RWPE1 (cell line): Measurements from ENCODE around the gene CYB5A.

Experiments
- CTCF ChIA-PET: fragments of 350-600 bp; sonication (Branson Sonifier 250); formaldehyde crosslinking; extraction: SDS; loops from one replicate; lab custom pipeline; 2021; lab: Yijun Ruan, JAX
- POLR2A ChIA-PET: fragments of 400-600 bp; formaldehyde crosslinking; extraction: SDS; loops from one replicate; lab custom pipeline; 2020; ENCODE audit warnings: antibody characterized with exemption; ENCODE audit not compliant: low non-redundant PET; lab: Yijun Ruan, JAX
- DNase-seq: peaks from one replicate; pipeline ENCODE4 v3.0.0; 2012; ENCODE audit warnings: low spot score
- H3K27ac ChIP-seq: fragments of 450-650 bp; 2 replicates; pipeline ENCODE4 v1.5.1; 2017
- CTCF ChIP-seq: fragments of 450-650 bp; conservative IDR thresholded peaks from 2 replicates; pipeline ENCODE4 v1.5.1; 2017; ENCODE audit warnings: low read depth, mild to moderate bottlenecking

The CYB5A gene

GRCh38 chr18:74203811-74204210 is 88.0 kb downstream of the CYB5A start:
- ChIA-PET CTCF (no interaction called here), POLR2A (no interaction called here)
- H3K27ac ChIP-seq, result no peak overlapping the region
- no peak for TF ChIP-seq CTCF
- DNase-seq, result no peak
